HG02642 (cell line): ENCODE results near the gene PRRC2A.

ENCODE experiments used
- ATAC-seq: cut with Tn5 transposase; IDR thresholded peaks from one replicate; pipeline ENCODE4 v1.9.1; 2021; ENCODE audit warnings: mild to moderate bottlenecking; ENCODE audit not compliant: unreplicated experiment, poor library complexity

The PRRC2A gene

GRCh38 chr6:31663961-31664789 is 43.7 kb downstream of the PRRC2A start:
- no peak for ATAC-seq

GRCh38 chr6:31664790-31665500 is 44.4 kb downstream of the PRRC2A start, which contains the start of gene GPANK1:
TSS of gene GPANK1 (minus strand) at chr6:31664997. CDS start at chr6:31664478, 519 bp downstream.
- ATAC-seq: peak; percentile 34

GRCh38 chr6:31665501-31666336 is 45.2 kb downstream of the PRRC2A start, which contains the start of gene CSNK2B:
TSS of gene CSNK2B (plus strand) at chr6:31666080. CDS start at chr6:31666832, 752 bp downstream.
- peak; percentile 81 for ATAC-seq

GRCh38 chr6:31666337-31666965 is 45.9 kb downstream of the PRRC2A start:
- no peak for ATAC-seq

GRCh38 chr6:31669676-31670075 is 49.2 kb downstream of the PRRC2A start, which contains the start of gene LY6G5B:
TSS of gene LY6G5B (plus strand) at chr6:31669976. CDS start at chr6:31670951, 975 bp downstream.
- ATAC-seq: no peak

GRCh38 chr6:31676322-31676903 is 55.9 kb downstream of the PRRC2A start:
- ATAC-seq: no peak

GRCh38 chr6:31676904-31677303 is 56.4 kb downstream of the PRRC2A start:
- ATAC-seq: no peak

- ATAC-seq: no peak
Measured at GRCh38 chr6:31677955-31678354, 57.4 kb downstream of the PRRC2A start.

GRCh38 chr6:31680226-31681134 is 60.0 kb downstream of the PRRC2A start, which contains the start of gene LY6G5C:
TSS of gene LY6G5C (minus strand) at chr6:31681067. CDS start at chr6:31680373, 694 bp downstream.
- ATAC-seq: peak; percentile 53

- peak; percentile 33 for ATAC-seq
Measured at GRCh38 chr6:31681135-31681671, 60.7 kb downstream of the PRRC2A start.

- ATAC-seq: no peak
Measured at GRCh38 chr6:31683591-31683990, 63.1 kb downstream of the PRRC2A start.

GRCh38 chr6:31686483-31686882 is 66.0 kb downstream of the PRRC2A start:
- no peak for ATAC-seq

GRCh38 chr6:31687321-31687720 is 66.8 kb downstream of the PRRC2A start:
- no peak for ATAC-seq
